8988T (cell line): ENCODE results near the gene PDE3B.
"Not testable (repeated sequence)": the region's sequence is repeated elsewhere in the genome, so short reads cannot be mapped to it uniquely, and the experiment has no call there.

Source experiments
- DNase-seq: peaks from one replicate; pipeline ENCODE4 v3.0.0; 2011

Gene PDE3B

GRCh38 chr11:14750911-14751310, 107.3 kb downstream of the PDE3B start:
- DNase-seq, result no peak

- no peak for DNase-seq
Measured at GRCh38 chr11:14751975-14752407, 108.4 kb downstream of the PDE3B start.

DNA sequence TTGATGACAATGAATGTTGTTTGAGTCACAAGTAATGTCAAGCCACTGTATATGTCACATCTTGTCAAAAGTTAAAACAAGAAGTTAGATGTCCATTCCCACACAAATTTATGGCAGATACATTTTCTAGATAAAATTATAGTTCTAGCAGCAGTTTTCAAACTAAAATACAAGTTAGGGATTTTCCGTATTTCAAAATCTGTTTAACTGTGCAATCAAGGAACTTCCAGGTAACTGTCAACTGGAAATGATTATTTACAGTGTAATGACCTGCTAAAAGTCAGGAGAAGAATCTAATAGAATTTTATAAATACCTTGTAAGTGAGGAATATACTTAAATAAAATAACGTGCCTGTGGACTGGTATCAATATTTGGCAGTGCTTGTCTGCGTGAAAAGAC, 111.5 kb downstream of the PDE3B start:
- DNase-seq, result no peak

- DNase-seq, result no peak
Measured at GRCh38 chr11:14756349-14756748, 112.7 kb downstream of the PDE3B start.

DNA sequence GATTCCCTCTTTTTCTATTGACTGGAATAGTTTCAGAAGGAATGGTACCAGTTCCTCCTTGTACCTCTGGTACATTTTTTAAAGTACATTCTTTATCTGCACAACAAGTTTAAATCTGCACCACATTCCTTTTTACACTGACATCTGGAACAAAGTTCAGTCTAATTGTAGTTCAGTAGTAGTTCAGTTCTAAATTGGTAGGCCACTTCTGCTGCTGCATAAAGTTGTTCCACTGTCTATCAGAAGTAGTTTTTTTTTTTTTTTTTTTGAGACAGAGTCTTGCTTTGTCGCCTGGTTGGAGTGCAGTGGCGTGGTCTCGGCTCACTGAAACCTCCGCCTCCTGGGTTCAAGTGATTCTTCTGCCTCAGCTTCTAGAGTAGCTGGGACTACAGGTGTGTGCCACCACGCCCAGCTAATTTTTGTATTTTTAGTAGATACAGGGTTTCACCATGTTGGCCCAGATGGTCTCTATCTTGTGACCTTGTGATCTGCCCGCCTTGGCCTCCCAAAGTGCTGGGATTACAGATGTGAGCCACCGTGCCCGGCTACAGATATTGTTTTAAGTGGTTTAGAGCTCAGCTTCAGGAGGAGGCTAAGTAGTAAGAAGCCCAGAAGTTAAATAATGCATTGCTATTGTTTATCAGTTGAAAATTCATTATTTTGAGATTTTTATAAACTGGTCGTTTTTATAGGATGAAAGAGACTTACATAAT, 115.9 kb downstream of the PDE3B start:
- DNase-seq, result not testable (repeated sequence)

DNA sequence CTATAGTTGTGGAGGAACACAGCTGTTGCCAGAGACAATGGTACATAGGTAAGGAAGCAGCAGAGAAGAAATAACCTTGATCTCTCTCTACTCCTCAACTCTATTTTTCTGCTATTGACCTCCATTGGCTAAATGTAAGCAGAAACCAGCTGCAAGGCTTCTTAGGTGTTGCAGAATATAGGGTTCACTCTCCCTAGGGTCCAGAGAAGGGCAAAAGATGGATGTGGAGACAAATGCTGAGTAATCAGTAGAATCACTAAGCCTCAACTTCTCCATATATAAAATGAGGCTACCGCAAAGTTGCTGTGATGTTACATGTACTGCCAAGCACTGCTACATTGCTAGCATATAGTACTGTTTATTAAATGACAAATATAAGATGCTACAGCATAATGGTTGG, 120.6 kb downstream of the PDE3B start:
- DNase-seq, result no peak

- no peak for DNase-seq
Measured at GRCh38 chr11:14764579-14765527, 121.2 kb downstream of the PDE3B start.

DNA sequence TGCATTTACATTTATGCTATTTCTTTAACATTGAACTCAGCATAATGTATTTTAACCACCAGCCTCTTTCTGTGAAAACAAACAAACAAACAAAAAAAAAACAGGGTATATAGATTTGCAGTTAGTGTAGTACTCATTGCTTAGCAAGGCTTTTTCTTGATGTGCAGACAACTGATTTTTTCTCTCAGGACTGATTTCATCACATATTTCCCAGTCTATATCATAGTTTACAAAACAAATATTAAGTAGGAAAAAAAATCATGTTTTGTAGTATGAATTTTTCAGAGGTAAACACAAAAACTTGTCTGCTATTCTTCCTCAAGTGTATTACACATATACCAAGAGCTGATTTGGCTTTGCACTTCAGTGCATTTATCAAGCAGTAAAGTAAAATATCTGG, 123.0 kb downstream of the PDE3B start:
- no peak for DNase-seq

GRCh38 chr11:14768526-14769188, 125.1 kb downstream of the PDE3B start:
- DNase-seq, result no peak

DNA sequence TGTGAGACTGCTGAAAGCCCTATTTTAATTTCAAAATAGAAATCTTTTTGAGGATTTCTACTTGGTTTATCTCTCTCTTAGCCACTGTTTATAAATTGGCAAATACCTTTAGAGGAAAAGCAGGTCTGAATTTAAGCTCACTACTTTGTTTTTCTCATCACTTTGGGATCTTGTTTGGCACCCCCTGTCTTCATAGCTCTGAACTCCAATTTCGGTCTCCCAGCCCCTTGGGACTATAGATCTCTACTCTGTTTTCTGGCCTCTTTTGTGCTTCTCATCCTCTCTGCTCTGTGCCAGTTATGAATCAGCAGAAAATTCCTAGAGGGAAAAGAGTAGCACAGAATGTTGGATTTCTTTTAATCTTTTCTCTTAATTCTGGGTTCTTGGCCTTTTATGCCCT, 130.2 kb downstream of the PDE3B start:
- no peak for DNase-seq

GRCh38 chr11:14774721-14775120, 131.1 kb downstream of the PDE3B start:
- DNase-seq, result no peak

DNA sequence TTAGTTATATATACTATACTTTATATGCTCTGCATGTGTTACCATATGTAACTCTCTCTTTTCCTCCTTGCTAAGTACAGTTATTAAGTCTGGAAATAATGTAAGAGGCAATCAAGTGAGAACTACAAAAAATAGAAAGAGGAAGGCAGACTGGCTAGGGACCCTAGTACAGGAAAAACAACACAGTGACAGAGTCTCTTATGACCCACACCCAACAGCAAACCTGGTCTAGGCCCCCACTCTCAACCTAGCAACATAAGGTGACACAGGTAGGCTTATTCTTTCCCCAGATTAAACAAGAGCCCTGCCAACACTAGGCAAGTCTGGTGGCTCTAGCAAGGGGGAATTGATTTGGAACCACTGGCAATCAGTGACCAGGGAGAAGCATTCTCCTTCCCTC, 132.3 kb downstream of the PDE3B start:
- no peak for DNase-seq

- not testable (repeated sequence) for DNase-seq
Measured at GRCh38 chr11:14778460-14778859, 134.9 kb downstream of the PDE3B start.

DNA sequence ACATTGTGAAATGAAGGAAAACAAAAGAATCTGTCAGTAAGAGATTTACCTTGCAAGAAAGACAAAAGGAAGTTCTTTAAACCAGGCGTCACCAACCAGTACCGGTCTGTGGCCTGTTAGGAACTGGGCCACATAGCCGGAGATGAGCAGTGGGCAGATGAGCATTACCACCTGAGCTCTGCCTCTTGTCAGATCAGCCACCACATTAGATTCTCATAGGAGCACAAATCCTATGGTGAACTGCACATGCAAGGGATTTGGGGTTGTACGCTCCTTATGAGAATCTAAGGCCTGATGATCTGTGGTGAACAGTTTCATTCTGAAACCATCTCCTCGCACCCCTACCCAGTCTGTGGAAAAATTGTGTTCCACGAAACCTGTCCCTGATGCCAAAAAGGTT, 140.2 kb downstream of the PDE3B start:
- no peak for DNase-seq

- DNase-seq, result no peak
Measured at GRCh38 chr11:14784230-14784629, 140.6 kb downstream of the PDE3B start.

- DNase-seq, result no peak
Measured at GRCh38 chr11:14789879-14790484, 146.4 kb downstream of the PDE3B start.

- DNase-seq, result no peak
Measured at GRCh38 chr11:14793546-14793945, 149.9 kb downstream of the PDE3B start.

GRCh38 chr11:14796028-14796427, 152.4 kb downstream of the PDE3B start:
- DNase-seq, result not testable (repeated sequence)

DNA sequence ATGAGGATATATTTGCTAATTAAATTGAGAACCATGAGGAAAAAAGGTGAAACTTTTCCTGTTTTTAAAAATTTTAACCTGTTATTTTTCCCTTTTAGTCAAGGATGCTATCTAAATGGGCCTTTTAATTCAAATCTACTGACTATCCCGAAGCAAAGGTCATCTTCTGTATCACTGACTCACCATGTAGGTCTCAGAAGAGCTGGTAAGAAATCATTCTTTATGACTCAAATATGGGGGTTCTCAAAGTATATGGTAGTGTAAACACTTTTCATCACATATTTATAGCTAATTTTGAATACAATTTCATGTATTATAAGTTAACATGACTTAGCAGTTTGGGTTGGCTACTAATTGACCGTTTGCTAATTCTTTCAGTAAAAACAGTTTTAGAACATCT, 160.2 kb downstream of the PDE3B start:
- DNase-seq, result no peak

GRCh38 chr11:14809466-14809865, 165.9 kb downstream of the PDE3B start:
- no peak for DNase-seq

- no peak for DNase-seq
Measured at GRCh38 chr11:14812757-14813156, 169.2 kb downstream of the PDE3B start.

- DNase-seq, result no peak
Measured at GRCh38 chr11:14813516-14813915, 169.9 kb downstream of the PDE3B start.

GRCh38 chr11:14818779-14819178, 175.2 kb downstream of the PDE3B start:
- no peak for DNase-seq
